Measurements from ENCODE around the gene MAGEB2. TPM values are rescaled to one million over a fixed set of nuclear protein-coding genes. Genes with fewer than 3 reads are reported as not detected.

MAGEB2 gene
- total RNA-seq, 1 experiment from 2014 or later = 0.13 TPM

GRCh38 chrX:30230395-30230794, 15.0 kb downstream of the MAGEB2 start, which contains the start of gene MAGEB3:
Gene MAGEB3, plus strand, starts transcription at chrX:30230657. Its CDS starts 5,268 bp downstream, at chrX:30235925.
- no peaks in the 10 kb centered on the region for H4K20me1 ChIP-seq (ENCODE audit: control insufficient read depth, insufficient read depth, insufficient read length)
- no peaks in the 10 kb centered on the region for H3K79me2 ChIP-seq (ENCODE audit: insufficient read depth, low read length)
- H3K4me2 ChIP-seq (ENCODE audit: insufficient read depth, insufficient read length, low read length) = no peak within 1 kb of the TSS

More at GRCh38 chrX:30230395-30230794, 15.0 kb downstream of the MAGEB2 start, which contains the start of gene MAGEB3:
- no peak within 1 kb of the TSS for H3K56ac ChIP-seq (ENCODE audit: insufficient read length, low read depth, low read length)
- no peak within 1 kb of the TSS for H3K18ac ChIP-seq (ENCODE audit: insufficient read length, low read depth, low read length)
- H4K5ac ChIP-seq (ENCODE audit: insufficient read length, low read depth, low read length) = no peak within 1 kb of the TSS
- H3T11ph ChIP-seq (ENCODE audit: low read length) = no peak within 1 kb of the TSS
- WGBS (ENCODE audit: extremely low coverage, insufficient read length, low lambda C conversion rate) = no CpG with 5 or more reads among the region's 4 CpGs
- no peak within 1 kb of the TSS for H3K27ac ChIP-seq (ENCODE audit: insufficient read length, low read depth, low read length)
- Mint-ChIP-seq H3K4me3 (no peak within 1 kb of the TSS), H3K36me3 (ENCODE audit: insufficient read depth in 1 of 3, low read depth in 3 of 3) (peaks cover 0 to 3% (median 0%) of the 10 kb centered on the region in 3 experiments; a peak in 1 of 7 replicates), H3K4me1 (peaks cover 26 to 31% of the 10 kb centered on the region in 2 experiments), H3K27ac (no peak within 1 kb of the TSS; a peak in 2 of 7 replicates), H3K27me3 (ENCODE audit: low read depth) (peaks cover 2% of the 10 kb centered on the region; the same call in 1 of the 2 replicates), H3K9me3 (peaks cover 0 to 45% of the 10 kb centered on the region in 2 experiments; a peak in 4 of 5 replicates)
- no peak within 1 kb of the TSS for H2BK15ac ChIP-seq (ENCODE audit: low read depth, low read length)
- no peak within 1 kb of the TSS for H3K23ac ChIP-seq (ENCODE audit: insufficient read length, low read depth, low read length)
- H2BK12ac ChIP-seq (ENCODE audit: insufficient read length, low read depth, low read length) = no peak within 1 kb of the TSS
- no peak for DNase-seq
- no peak within 1 kb of the TSS for H2AK5ac ChIP-seq (ENCODE audit: insufficient read length, low read length)
- no peaks in the 10 kb centered on the region; the same call in 1 of the 2 replicates for H3K4me1 ChIP-seq (ENCODE audit: insufficient read depth, low read length)
- no peak within 1 kb of the TSS for H2BK120ac ChIP-seq (ENCODE audit: low read depth, low read length, poor library complexity, severe bottlenecking)
- no peak within 1 kb of the TSS for H4K91ac ChIP-seq (ENCODE audit: insufficient read length, low read depth, low read length)
- no peak within 1 kb of the TSS for H3K4ac ChIP-seq (ENCODE audit: low read depth, low read length)
- H2BK20ac ChIP-seq (ENCODE audit: low read depth, low read length, poor library complexity, severe bottlenecking) = no peak within 1 kb of the TSS
- no peaks in the 10 kb centered on the region for H3K79me1 ChIP-seq (ENCODE audit: insufficient read depth, low read depth, low read length, poor library complexity, severe bottlenecking)
- H2BK5ac ChIP-seq (ENCODE audit: insufficient read length, low read length) = no peak within 1 kb of the TSS
- TF ChIP-seq CTCF (conservative IDR thresholded peaks at IDR 0.05) = no peak
- H3K14ac ChIP-seq (ENCODE audit: insufficient read depth, low read length) = no peak within 1 kb of the TSS
- H2AFZ ChIP-seq (ENCODE audit: low read length) = no peak within 1 kb of the TSS
- no peaks in the 10 kb centered on the region for H3K9me3 ChIP-seq (ENCODE audit: control insufficient read depth, low read depth, low read length)
- no peaks in the 10 kb centered on the region for H3K27me3 ChIP-seq (ENCODE audit: insufficient read depth, low read length)
- H4K8ac ChIP-seq (replicated peaks; ENCODE audit: insufficient read length, low read depth, low read length) = no peak within 1 kb of the TSS
- no peak within 1 kb of the TSS for H3K9ac ChIP-seq (ENCODE audit: extremely low read depth, insufficient read length, low read length)
- H3K23me2 ChIP-seq (ENCODE audit: insufficient read length, low read depth, low read length, poor library complexity, severe bottlenecking) = no peaks in the 10 kb centered on the region

Measured in H9 (cell line).